GM12892 (cell line): Measurements from ENCODE around the gene HSF2BP.

ENCODE experiments used
- POLR2A ChIP-seq: IDR thresholded peaks from 2 replicates; pipeline ENCODE4 v1.6.1; 2011; ENCODE audit warnings: low read depth, low read length, control low read depth
- POLR2AphosphoS5 ChIP-seq: IDR thresholded peaks from 2 replicates; pipeline ENCODE4 v1.6.1; 2011; ENCODE audit warnings: low read depth, low read length, control low read depth
- TAF1 ChIP-seq: IDR thresholded peaks from 2 replicates; pipeline ENCODE4 v1.6.1; 2011; ENCODE audit warnings: low read depth, mild to moderate bottlenecking, control low read depth, low read length, borderline replicate concordance

DNA sequence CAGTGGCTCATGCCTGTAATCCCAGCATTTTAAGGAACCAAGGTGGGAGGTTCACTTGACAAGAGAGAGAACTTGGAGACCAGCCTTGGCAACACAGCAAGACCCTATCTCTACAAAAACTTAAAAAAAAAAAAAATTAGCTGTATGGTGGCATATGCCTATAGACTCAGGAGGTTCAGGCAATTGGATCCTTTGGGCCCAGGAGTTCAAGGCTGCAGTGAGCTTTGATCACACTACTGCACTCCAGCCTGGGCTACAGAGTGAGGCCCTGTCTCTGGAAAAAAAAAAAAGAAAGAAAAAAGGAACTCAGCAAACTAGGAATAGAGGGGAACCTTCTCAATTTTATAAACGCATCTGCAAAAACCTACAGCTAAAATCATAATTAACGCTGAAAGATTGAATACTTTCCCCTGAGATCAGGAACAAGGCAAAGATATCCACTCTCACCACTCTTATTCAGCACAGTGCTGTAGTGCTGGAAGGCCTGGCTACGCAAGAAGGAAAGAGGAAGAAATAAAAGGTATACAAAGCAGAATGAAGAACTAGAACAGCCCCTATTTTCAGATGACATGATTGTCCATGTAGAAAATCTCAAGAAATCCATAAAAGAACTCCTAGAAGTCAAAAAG lies 21.6 kb downstream of the HSF2BP start:
- TF ChIP-seq POLR2AphosphoS5, result no peak
- no peak for TF ChIP-seq POLR2A
- TF ChIP-seq TAF1, result no peak
